IPS-NIHi11 (cell line): ENCODE data around the gene TCF23.
A peak's percentile ranks its signal among the peaks of the same experiment; 100 is the strongest.
"Not testable (repeated sequence)": the region's sequence is repeated elsewhere in the genome, so short reads cannot be mapped to it uniquely, and the experiment has no call there.

Experiments
- DNase-seq: peaks from one replicate; pipeline ENCODE4 v3.0.0; 2012; ENCODE audit warnings: mixed read lengths, low spot score

TCF23 gene

GRCh38 chr2:27191070-27191829 is 42.4 kb downstream of the TCF23 start:
- peak; percentile 53 for DNase-seq

GRCh38 chr2:27194538-27195354 is 45.9 kb downstream of the TCF23 start:
- no peak for DNase-seq

DNA sequence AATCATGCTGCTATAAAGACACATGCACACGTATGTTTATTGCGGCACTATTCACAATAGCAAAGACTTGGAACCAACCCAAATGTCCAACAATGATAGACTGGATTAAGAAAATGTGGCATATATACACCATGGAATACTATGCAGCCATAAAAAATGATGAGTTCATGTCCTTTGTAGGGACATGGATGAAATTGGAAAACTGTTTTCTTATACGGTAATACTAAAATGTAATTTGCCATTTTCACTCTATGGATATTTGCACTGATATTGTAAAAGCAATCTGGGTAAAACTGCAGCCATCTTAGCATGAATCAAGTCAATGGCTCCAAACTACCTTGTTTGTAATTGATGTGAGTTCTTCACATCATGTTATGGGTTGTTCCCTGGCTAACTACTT is 47.0 kb downstream of the TCF23 start:
- not testable (repeated sequence) for DNase-seq

DNA sequence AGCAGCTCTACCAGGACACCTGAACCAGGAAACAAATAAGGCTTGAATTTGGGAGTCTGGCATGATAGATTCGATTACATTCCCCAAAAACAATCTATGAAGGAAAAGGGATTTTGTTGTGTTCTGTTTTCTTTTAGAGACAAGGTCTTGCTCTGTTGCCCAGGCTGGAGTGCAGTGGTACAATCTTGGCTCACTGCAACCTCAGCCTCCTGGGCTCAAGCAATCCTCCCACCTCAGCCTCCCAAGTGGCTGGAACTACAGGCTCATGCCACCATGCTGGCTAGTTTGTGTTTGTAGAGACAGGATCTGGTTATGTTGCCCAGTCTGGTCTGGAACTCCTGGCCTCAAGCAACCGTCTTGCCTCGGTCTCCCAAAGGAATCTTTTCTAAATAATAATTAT is 49.3 kb downstream of the TCF23 start:
- DNase-seq = not testable (repeated sequence)

DNA sequence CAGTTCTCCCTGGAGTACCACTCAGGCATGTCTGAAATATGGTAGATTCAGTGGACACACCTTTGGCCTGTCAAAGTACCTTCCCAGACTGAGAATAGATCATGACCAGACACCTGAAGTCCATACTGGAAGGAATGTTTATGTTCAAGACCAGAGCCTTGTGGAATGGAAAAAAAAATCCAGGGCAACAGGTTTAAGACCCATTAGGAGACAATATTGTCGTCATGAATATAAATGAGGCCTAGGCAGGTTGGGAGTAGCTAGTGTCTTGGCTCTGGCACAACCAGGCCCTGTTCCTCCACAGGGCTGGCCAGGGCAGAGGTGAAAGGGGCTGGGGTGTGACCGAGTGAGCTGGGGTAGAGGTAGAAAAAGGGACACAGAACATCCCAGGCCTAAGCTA is 49.8 kb downstream of the TCF23 start:
- no peak for DNase-seq

GRCh38 chr2:27199241-27199640 is 50.4 kb downstream of the TCF23 start:
- no peak for DNase-seq

- DNase-seq = no peak
These were observed 52.9 kb downstream of the TCF23 start for GRCh38 chr2:27201675-27202074.

- DNase-seq = no peak
These were observed 54.0 kb downstream of the TCF23 start for GRCh38 chr2:27202854-27203253.

- no peak for DNase-seq
These were observed 54.9 kb downstream of the TCF23 start for GRCh38 chr2:27203741-27204140.

DNA sequence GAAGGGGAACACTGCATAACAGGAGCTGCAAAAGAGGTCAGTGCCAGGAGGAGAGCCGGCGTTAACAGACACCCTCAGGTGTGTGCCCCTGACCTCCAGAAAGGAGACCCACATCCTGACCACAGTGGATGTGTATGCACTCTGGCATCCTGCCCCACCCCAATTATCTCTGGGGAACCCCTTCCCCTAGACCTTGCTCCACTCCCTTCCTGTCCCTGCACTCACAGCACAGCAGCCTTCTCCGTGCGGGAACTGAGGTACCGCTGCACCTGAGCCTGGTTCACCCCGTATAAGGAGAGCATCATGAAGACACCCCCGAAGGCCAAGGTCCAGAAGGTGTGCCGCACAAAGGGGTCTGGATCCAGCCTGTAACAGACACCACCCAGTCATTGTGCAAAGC is 55.8 kb downstream of the TCF23 start:
- no peak for DNase-seq

DNA sequence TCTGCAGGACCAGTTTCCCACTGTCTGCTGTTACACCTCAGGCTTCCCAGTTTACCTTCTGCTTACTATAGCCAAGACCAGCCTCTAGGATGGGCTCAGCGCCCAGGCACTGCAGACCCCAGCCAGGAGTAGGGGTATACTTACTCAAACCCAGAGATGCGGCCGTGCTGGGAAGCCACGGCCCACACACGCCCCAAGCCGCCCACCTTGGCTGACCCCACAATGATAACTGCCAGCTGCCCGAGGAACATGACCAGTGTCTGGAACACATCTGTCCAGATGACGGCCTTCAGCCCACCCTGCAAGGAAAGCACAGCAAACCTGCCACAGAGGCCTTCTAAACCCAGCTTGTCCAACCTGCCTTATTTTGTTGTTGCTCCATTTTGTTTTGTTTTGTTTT is 56.4 kb downstream of the TCF23 start:
- no peak for DNase-seq

GRCh38 chr2:27206346-27206745 is 57.5 kb downstream of the TCF23 start:
- DNase-seq = no peak
